GM19193 (cell line): ENCODE data around the gene IP6K3.

ENCODE experiments used
- POLR2A ChIP-seq: IDR thresholded peaks from 4 replicates; pipeline ENCODE4 v1.6.1; 2011; ENCODE audit not compliant: insufficient read depth, insufficient read length; ENCODE audit errors: extremely low read depth

Gene IP6K3

GRCh38 chr6:33742837-33743236, 3.9 kb downstream of the IP6K3 start:
- TF ChIP-seq POLR2A = no peak

- no peak for TF ChIP-seq POLR2A
Measured at GRCh38 chr6:33742092-33742491, 4.6 kb downstream of the IP6K3 start.

DNA sequence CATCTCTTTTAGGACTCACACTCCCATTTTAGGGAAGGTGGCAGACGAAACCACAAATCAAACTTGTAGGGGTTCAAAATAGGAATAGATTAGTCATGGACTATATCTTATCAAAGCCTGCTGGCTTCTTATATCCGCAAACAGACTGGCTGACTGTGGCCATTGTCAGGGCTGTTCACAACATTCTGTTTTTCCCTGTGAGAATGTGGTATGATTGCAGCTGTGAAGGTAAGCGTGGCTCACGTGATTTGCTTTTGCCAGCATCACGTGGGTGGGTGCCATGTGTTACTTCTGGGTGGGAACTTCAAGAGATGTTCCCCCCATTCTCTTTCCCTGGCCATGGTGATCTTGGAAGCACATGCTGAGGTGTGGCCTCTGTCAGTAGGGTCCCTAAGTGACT, 5.9 kb downstream of the IP6K3 start:
- no peak for TF ChIP-seq POLR2A

- no peak for TF ChIP-seq POLR2A
Measured at GRCh38 chr6:33740204-33740608, 6.5 kb downstream of the IP6K3 start.

- TF ChIP-seq POLR2A = no peak
Measured at GRCh38 chr6:33739571-33739970, 7.1 kb downstream of the IP6K3 start.

DNA sequence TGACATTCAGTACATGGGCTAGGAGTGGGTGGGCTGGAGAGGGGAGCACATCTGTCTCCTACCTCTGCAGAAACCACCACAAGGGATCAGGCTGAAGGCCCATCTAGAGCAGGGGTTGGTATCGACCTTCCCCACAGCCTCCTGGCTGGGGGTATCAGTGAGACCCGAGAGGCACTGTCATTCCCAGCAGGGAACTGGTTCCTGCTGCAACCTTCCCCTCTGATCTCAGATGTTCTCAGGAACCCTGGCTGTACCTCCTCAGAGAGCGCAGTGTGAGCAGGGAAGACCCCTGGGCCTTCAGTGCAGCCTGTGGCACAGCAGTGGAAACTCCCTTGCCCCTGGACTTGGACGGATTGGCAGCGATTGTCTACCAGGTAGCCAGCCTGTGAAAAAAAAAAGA, 7.8 kb downstream of the IP6K3 start:
- TF ChIP-seq POLR2A = no peak

GRCh38 chr6:33738153-33738552, 8.6 kb downstream of the IP6K3 start:
- TF ChIP-seq POLR2A = no peak

DNA sequence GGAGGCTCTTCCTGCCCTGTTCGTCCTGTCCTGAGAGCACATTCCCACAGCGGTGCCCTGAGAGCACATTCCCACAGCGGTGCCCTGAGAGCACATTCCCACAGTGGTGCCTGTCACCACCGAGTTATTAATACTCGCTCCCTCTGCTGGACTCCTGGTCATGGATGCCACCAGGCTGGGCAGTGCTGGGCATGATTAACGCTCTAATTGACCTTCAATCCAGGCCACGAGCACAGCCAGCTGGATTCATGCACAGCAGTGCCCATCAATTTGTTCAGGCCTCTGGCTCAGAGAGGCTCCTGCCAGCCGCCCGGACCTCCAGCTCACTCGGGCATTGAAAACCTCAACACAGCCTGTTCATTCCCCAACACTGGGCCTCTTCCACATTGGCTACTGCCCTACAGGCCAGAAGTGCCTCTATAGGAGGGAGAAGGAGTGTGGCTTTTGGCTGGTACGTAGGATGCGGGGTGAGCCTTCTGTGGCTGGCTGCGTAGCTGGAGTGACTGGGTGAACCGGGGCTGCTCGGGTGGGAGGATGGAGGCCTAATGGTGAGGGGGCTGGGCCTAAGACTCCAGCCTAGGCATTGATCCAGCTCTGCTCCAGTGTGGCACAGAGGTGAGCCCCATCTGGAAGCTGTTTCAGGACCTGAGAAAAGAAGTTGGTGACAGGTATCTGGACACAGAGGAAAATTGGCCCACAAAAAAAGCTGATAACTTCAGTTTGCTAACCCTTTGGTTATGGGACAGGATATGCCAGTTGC, 9.3 kb downstream of the IP6K3 start:
- TF ChIP-seq POLR2A = no peak

DNA sequence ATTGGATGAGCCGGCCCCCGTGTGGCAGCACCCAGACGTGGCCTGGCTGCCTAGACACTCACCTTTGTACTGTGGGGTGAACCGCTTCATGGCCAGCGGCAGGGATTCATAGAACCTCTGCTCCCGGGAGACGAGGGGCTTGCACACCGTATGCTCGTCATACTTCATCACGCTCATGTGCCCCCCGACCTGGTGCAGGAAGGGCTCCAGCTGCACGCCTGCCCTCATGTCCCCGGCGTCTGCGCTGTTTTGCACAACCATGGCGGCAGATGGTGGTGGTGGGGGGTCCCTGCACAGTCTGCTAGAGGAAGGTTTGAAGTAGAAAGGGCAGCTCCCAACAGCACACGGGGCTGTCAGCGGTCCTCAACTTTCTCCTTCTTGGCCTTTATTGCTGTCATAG, 11.5 kb downstream of the IP6K3 start:
- TF ChIP-seq POLR2A = no peak

GRCh38 chr6:33733709-33734007, 13.0 kb downstream of the IP6K3 start:
- TF ChIP-seq POLR2A = no peak

- no peak for TF ChIP-seq POLR2A
Measured at GRCh38 chr6:33732817-33733708, 13.6 kb downstream of the IP6K3 start.

GRCh38 chr6:33732385-33732784, 14.3 kb downstream of the IP6K3 start:
- TF ChIP-seq POLR2A = no peak

DNA sequence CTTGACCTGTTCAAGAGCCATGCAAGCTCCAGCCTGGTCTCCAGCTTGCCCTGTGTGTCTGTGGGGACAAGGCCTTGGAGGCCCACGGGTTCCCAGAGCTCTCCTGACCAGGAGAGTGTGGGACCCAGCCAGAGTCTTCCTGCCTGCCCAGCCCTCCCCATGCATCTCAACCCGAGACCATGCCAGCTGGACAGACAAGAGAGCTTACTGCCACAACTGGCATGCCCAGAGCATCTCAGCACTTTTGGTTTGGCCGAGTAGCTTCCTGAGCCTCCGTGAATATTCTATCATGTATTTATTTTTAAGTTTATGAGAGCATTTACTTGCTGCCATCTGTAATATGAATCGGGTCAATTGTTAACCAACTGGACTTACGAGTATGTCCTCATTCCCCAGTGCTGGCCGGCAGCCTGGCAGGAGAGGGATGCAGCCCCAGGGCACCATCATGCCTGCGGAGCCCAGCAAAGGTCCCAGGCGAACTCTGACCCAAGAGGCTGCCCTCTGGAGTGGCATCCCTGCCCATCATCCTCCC, 14.9 kb downstream of the IP6K3 start:
- TF ChIP-seq POLR2A = no peak

DNA sequence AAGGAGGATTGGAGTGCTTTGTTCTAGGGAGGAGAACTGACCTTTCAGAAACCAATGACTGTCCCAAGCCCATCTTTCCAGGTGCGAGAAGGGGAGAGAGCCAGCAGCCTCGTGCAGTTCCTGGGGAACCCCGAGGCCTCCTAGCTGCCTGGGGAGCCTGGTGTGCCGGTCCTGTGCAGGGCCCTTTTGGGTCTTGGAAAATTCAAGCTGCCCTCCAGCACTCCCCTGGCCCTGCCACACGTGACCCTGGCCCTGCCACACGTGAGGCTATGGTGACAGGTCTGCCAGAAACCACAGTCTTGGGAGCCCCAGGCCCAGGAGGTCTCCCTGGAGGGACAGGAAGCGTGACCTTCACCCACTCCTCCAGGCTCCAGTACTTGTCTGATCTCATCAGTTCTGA, 15.7 kb downstream of the IP6K3 start:
- TF ChIP-seq POLR2A = no peak

DNA sequence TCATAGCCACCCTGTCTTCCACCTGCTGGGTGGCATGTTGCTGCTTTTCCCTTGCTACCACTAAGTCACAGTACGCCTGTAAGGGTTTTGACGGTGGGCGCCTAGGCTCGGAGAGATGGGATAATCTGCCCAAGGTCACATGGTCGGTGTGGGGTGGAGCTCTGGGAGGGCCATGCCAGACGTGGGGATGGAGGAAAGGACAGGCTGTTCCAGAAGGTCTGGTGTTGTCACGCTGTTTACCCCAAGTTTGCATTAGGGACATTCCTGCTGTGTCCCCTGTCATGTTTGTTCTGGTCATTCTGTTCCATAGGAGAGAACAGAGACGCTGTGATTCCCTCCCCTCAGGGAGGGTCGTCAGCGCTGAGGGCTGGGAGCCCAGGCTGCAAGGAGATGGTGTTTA, 16.1 kb downstream of the IP6K3 start:
- TF ChIP-seq POLR2A = no peak

DNA sequence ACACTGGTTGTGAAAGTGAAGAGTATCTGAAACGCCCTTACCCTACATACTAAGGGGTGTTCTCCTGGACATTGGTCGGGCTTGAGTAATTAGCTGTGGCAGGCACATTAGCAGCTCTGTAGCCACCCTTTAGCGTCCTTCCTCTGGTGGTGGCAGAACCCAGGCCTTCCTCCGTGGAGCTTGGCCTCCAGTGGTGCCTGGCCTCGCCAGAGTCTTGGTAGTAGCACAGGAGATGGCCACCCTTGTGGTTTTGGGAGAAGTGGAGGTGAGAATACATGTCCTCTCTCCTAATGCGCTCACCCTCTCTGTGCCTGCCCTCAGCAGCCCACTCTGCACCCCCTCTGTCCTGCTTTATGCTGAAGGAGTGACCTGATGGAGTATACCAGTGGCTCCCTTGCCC, 17.6 kb downstream of the IP6K3 start:
- TF ChIP-seq POLR2A = no peak
